T-helper 1 cell treated with Interleukin-12 subunit alpha and Interleukin-12 subunit beta and Interleukin-4 antibody, amounts not matched to agents 30 ng/mL and 1 ng/mL, for 36 hours (primary cell): Measurements from ENCODE around the gene CPM. TPM values are rescaled to one million over a fixed set of nuclear protein-coding genes. Genes with fewer than 3 reads are reported as not detected.

Experiments
- intact Hi-C: fragments of 100-400 bp; cut with micrococcal nuclease; formaldehyde crosslinking; loops from one replicate; pipeline ENCODE4 v1.15.1; 2024
- total RNA-seq: library from RNA; stranded (reverse); gene quantifications from 2 replicates; pipeline ENCODE4 v1.2.3, GENCODE V29; 2022

CPM gene
- total RNA-seq, 1 donor from 2014 or later, result 7.7 TPM

DNA sequence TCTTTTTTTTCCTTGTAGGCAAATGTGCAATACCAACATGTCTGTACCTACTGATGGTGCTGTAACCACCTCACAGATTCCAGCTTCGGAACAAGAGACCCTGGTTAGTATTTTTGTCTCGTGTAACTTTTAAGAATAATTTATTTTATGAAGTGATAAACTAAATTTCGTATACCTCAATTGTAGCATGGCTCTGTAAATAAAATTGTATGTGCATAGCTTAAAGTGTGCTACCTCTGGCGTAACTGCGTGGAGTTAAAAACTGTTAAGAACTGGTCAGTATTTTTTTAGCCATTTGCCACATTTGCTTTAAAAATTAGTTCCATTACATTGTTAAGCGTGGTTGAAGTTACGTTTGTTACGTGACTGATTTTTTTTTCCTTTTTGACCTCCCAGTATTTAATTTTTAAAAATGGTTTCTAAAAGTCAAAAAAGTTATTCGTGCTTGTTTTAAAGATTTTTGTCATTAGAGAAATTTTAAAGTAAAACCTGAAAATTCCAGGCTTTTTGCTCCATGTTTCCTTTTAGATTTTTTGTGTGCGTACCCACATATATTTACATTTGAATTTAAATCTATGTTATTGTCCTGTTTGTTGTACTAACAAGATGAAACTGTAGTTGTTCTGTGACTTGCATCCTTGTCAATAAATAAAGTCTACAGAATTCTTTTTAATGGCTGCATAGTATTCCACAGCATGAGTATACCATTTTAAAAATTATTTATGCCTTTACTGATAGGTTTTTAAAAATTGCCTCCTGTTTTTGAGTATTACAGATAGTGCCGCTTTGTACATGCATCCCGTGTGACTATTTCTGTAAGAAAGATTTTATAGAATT, 123.6 kb downstream of the CPM start:
- intact Hi-C loops, result loop anchor here (2.0 to 10.0 kb wide), 12 partner anchors 21 to 1433 kb away; partner anchors contain the start of genes CNOT2, FRS2 and IL26

- intact Hi-C loops, result loop anchor here (1.0 to 10.0 kb wide), 13 partner anchors 22 to 1434 kb away; partner anchors contain the start of genes CNOT2, FRS2, IL26 and NUP107
These were observed 124.4 kb downstream of the CPM start for GRCh38 chr12:68808388-68809189.

DNA sequence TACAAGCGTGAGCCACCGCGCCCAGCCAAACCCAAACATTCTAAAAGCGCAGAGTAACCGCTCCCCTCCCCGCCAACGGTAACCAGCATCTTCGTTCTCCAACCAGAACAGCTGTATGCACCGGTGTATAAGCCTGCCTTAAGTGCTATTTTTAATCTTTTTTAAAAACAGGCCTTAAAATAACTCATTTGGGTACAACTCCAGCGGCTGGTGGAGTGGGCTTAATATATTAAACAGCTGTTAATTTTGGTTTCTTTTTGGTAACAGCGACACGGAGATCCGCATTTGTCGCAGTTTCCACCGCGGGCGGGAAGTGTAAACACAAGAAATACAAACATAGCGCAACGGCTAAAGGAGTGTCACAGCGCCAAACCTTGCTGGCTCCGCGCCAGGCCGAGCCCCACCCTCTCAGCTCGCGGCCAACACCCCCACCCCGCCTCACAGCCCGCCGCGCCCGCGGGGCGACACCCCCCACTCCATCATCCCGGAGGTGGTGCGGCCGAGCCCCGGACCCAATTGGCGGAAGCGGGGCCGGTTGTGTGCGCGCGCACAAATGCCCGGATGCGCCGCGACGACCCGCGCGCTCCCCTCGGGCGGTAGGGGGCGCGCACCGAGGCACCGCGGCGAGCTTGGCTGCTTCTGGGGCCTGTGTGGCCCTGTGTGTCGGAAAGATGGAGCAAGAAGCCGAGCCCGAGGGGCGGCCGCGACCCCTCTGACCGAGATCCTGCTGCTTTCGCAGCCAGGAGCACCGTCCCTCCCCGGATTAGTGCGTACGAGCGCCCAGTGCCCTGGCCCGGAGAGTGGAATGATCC, 125.2 kb downstream of the CPM start, which contains the start of gene MDM2:
TSS of gene MDM2 (plus strand) at position 602 of the 812 bp plus-strand sequence. CDS start 301 bp downstream, outside the sequence.
- intact Hi-C loops, result loop anchor here (1.0 to 10.0 kb wide), 23 partner anchors 23 to 1539 kb away; partner anchors contain the start of genes CCT2, CNOT2, CPM and CPSF6

GRCh38 chr12:68807274-68807575, 125.7 kb downstream of the CPM start:
- intact Hi-C loops, result loop anchor here (1.0 to 10.0 kb wide), 18 partner anchors 61 to 1539 kb away; partner anchors contain the start of genes CCT2, CNOT2, CPM and CPSF6

- intact Hi-C loops, result loop anchor here (1.0 to 10.0 kb wide), 18 partner anchors 60 to 1538 kb away; partner anchors contain the start of genes CCT2, CNOT2, CPM and CPSF6
These were observed 126.3 kb downstream of the CPM start for GRCh38 chr12:68806488-68807237.

DNA sequence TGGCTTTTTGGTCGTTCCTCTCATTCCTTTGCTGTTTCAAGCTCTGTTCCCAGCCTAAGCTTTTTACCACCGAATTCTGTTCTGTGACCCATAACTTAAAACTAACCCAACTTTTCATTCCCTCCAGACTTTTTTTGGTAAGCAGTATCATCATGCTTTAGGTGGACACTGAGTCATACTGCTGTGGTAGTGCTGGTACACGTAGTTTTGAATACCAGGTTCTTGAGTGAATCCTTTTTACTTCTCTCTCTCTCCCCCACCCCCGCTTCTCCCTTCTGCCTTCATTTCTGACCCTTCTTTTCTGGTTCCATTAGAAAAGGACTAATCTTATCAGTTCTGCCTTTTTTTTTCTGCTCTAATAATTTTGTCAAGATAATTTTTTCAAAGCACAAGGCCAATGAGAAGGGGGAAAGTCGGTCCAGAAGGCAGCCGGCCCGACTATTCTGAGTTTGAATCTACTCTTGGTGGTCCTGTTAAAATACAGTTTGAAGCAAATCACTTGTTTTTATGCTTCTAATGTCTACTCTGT, 127.3 kb downstream of the CPM start:
- intact Hi-C loops, result loop anchor here (2.0 to 10.0 kb wide), 10 partner anchors 127 to 1437 kb away; partner anchors contain the start of genes CNOT2, CPM, FRS2 and IL26

GRCh38 chr12:68804657-68805591, 128.0 kb downstream of the CPM start:
- intact Hi-C loops, result loop anchor here (5.0 to 10.0 kb wide), 8 partner anchors 323 to 1437 kb away; partner anchors contain the start of genes CNOT2, FRS2 and IL26

DNA sequence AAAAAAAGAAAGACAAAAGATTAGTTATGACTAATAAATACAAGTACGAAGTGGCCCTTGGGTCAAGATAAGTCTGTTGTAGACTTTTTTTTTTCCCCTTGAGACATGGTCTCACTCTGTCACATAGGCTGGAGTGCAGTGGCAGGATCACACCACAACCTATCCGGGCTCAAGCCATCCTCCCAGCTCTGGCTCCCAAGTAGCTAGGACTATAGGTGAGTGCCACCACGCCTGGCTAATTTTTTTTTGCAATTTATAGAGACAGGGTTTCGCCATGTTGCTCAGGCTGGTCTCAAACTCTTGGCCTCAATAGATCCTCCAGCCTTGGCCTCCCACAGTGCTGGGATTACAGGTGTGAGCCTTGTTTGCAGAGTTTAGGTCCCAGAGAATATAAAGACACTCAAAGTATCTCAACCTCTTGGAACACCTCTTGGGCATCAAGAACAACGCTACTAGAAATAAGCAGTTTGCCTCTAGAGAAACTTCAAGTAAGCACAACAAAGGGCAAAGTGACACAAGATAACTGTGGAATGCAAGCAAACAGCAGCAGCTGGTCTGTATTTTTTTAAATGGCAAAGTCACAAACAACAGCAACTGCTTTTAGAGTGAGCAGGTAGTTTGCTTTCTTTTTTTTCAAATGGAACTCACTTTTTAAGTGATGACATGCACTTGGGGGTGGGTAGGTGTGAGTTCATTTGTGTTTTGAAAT, 128.9 kb downstream of the CPM start:
- intact Hi-C loops, result loop anchor here (10.0 kb wide), 1 partner anchor 579 kb away; the partner anchor contains the start of gene IL26

DNA sequence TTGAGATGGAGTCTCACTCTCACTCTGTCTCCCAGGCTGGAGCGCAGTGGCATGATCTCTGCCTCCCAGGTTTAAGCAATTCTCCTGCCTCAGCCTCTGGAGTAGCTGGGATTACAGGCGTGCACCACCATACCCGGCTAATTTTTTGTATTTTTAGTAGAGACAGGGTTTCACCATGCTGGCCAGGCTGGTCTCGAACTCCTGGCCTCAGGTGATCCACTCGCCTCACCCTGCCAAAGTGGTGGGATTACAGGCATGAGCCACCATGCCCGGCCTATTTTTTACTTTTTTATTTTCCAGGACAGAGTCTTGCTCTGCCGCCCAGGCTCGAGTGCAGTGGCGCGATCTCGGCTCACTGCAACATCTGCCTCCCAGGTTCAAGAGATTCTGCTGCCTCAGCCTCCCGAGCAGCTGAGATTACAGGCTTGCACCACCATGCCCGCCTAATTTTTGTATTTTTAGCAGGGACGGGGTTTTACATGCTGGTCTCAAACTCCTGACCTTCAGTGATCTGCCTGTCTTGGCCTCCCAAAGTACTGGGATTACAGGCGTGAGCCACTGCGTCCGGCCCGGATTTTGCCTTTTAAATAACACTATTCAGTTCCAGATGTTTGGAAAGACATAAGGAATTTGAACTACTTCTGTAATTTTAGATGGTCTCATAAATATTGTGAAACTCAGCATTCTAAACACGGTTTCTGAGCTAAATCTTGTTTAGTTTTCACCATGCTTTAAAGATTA, 129.9 kb downstream of the CPM start:
- intact Hi-C loops, result loop anchor here (10.0 kb wide), 1 partner anchor 578 kb away; the partner anchor contains the start of gene IL26

DNA sequence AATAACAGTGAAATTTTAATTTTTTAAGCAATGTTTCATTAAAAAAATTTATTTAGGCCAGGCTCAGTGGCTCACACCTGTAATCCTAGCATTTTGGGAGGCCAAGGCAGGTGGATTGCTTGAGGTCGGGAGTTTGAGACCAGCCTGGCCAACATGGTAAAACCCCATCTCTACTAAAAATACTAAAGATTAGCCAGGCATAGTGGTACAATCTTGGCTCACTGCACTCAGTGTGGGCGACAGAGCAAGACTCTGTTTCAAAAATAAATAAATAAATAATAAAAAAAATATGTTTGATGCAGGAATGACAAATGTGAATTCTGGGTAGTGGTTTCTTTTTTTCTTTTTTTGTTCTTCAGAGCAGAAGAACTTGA, 130.6 kb downstream of the CPM start:
- intact Hi-C loops, result loop anchor here (10.0 kb wide), 1 partner anchor 578 kb away; the partner anchor contains the start of gene IL26

Other genes with a start within 250 kb of the CPM start
- 79.2 and 93.6 TPM in 2 replicates for gene NUP107, start 246.2 kb downstream of the CPM start, total RNA-seq
- gene SLC35E3, start 187.0 kb downstream of the CPM start, total RNA-seq, result 8.5 and 8.9 TPM in 2 replicates
- 319 and 337 TPM in 2 replicates for gene MDM2, start 125.0 kb downstream of the CPM start, total RNA-seq